ENCODE data around the gene RHBDF1. TPM values are rescaled to one million over a fixed set of nuclear protein-coding genes. Genes with fewer than 3 reads are reported as not detected.
A peak's percentile ranks its signal among the peaks of the same experiment; 100 is the strongest.
"Not testable (repeated sequence)": the region's sequence is repeated elsewhere in the genome, so short reads cannot be mapped to it uniquely, and the experiment has no call there.

RHBDF1 gene
- polyA plus RNA-seq, 6 donors from 2014 or later, result 0.08 TPM; not detected in 5

- peak; percentile 75 to 76 for ATAC-seq (ENCODE audit: low read depth in 2 of 2)
- H3K9me3 Mint-ChIP-seq, H3K27me3 Mint-ChIP-seq, H3K4me1 Mint-ChIP-seq, H3K36me3 Mint-ChIP-seq, H3K4me3 Mint-ChIP-seq, DNase-seq, H3K27ac Mint-ChIP-seq: not testable (repeated sequence)
Measured at GRCh38 chr16:25926-26348, 46.5 kb downstream of the RHBDF1 start.

- not testable (repeated sequence) for H3K4me3 Mint-ChIP-seq; H3K9me3 Mint-ChIP-seq; DNase-seq; H3K27ac Mint-ChIP-seq; H3K4me1 Mint-ChIP-seq; H3K36me3 Mint-ChIP-seq; ATAC-seq (ENCODE audit: low read depth in 2 of 2); H3K27me3 Mint-ChIP-seq
Measured at GRCh38 chr16:24151-24550, 48.3 kb downstream of the RHBDF1 start.

- not testable (repeated sequence) for H3K36me3 Mint-ChIP-seq
Measured at GRCh38 chr16:20886-21285, 51.5 kb downstream of the RHBDF1 start.

GRCh38 chr16:17062-17765, 55.2 kb downstream of the RHBDF1 start:
- H3K36me3 Mint-ChIP-seq, H3K27ac Mint-ChIP-seq: not testable (repeated sequence)

More at GRCh38 chr16:20886-21285, 51.5 kb downstream of the RHBDF1 start:
- H3K27ac Mint-ChIP-seq; H3K27me3 Mint-ChIP-seq; H3K4me3 Mint-ChIP-seq; H3K4me1 Mint-ChIP-seq; ATAC-seq (ENCODE audit: low read depth in 2 of 2); H3K9me3 Mint-ChIP-seq; DNase-seq: not testable (repeated sequence)

GRCh38 chr16:10772-11171, 61.7 kb downstream of the RHBDF1 start:
- H3K27me3 Mint-ChIP-seq, result not testable (repeated sequence)
- H3K4me3 Mint-ChIP-seq, result peak overlapping the region in 5 of 8 donors; percentile 45 to 77 (median 52)

More at GRCh38 chr16:17062-17765, 55.2 kb downstream of the RHBDF1 start:
- H3K9me3 Mint-ChIP-seq; H3K4me3 Mint-ChIP-seq; H3K27me3 Mint-ChIP-seq; DNase-seq; ATAC-seq (ENCODE audit: low read depth in 2 of 2); H3K4me1 Mint-ChIP-seq: not testable (repeated sequence)

GRCh38 chr16:9903-10665, 62.3 kb downstream of the RHBDF1 start:
- Mint-ChIP-seq H3K36me3 (no peaks in the 10 kb centered on the region), H3K27ac (peak overlapping the region in 1 of 6 donors; percentile 58), H3K4me1 (no peaks in the 10 kb centered on the region), H3K4me3 (peak overlapping the region; percentile 34 to 87 (median 60)), H3K27me3 (no peaks in the 10 kb centered on the region), H3K9me3 (no peaks in the 10 kb centered on the region)
- ATAC-seq (ENCODE audit: low read depth in 2 of 2), result peak; percentile 92
- DNase-seq, result no peak

More at GRCh38 chr16:10772-11171, 61.7 kb downstream of the RHBDF1 start:
- H3K4me1 Mint-ChIP-seq, H3K9me3 Mint-ChIP-seq, H3K36me3 Mint-ChIP-seq: not testable (repeated sequence)
- peak; percentile 32 to 65 for ATAC-seq (ENCODE audit: low read depth in 2 of 2)
- DNase-seq, result peak; percentile 89
- H3K27ac Mint-ChIP-seq, result peak overlapping the region in 2 of 6 donors; percentile 70 to 79

Other genes with a start within 250 kb of the RHBDF1 start
- gene POLR3K, start 19.0 kb downstream of the RHBDF1 start, polyA plus RNA-seq (ENCODE audit: low read depth in 6 of 6), result 10 to 100 TPM; 39.0 to 57.3 (median 52.7) TPM
- gene SNRNP25, start 18.8 kb downstream of the RHBDF1 start, polyA plus RNA-seq (ENCODE audit: low read depth in 6 of 6), result 100 to 1,000 TPM in 1 of 6 donors, 10 to 100 TPM in 5; 43.3 to 111 (median 67.2) TPM
- 100 to 1,000 TPM in 1 of 6 donors, 10 to 100 TPM in 5; 81.3 to 119 (median 84.6) TPM for gene MPG, start 5.6 kb upstream of the RHBDF1 start, polyA plus RNA-seq (ENCODE audit: low read depth in 6 of 6)
- gene NPRL3, start 66.0 kb upstream of the RHBDF1 start, polyA plus RNA-seq (ENCODE audit: low read depth in 6 of 6), result 10 to 100 TPM in 5 of 6 donors, 1 to 10 TPM in 1; 8.1 to 17.1 (median 11.2) TPM
- not detected for gene HBZ, start 80.0 kb upstream of the RHBDF1 start, polyA plus RNA-seq (ENCODE audit: low read depth in 6 of 6)
- gene HBM, start 93.3 kb upstream of the RHBDF1 start, polyA plus RNA-seq (ENCODE audit: low read depth in 6 of 6), result not detected
- gene HBA2, start 100.2 kb upstream of the RHBDF1 start, polyA plus RNA-seq (ENCODE audit: low read depth in 6 of 6), result 1,000 to 10,000 TPM in 2 of 6 donors, 100 to 1,000 TPM in 4; 184 to 1,142 (median 693) TPM
- 100 to 1,000 TPM in 3 of 6 donors, 10 to 100 TPM in 3; 42.8 to 256 (median 100) TPM for gene HBA1, start 104.0 kb upstream of the RHBDF1 start, polyA plus RNA-seq (ENCODE audit: low read depth in 6 of 6)
- gene HBQ1, start 107.8 kb upstream of the RHBDF1 start, polyA plus RNA-seq (ENCODE audit: low read depth in 6 of 6), result not detected
- gene LUC7L, start 156.8 kb upstream of the RHBDF1 start, polyA plus RNA-seq (ENCODE audit: low read depth in 6 of 6), result 10 to 100 TPM in 5 of 6 donors, 1 to 10 TPM in 1; 9.6 to 20.4 (median 12.8) TPM
- gene FAM234A, start 162.2 kb upstream of the RHBDF1 start, polyA plus RNA-seq (ENCODE audit: low read depth in 6 of 6), result 10 to 100 TPM; 19.3 to 28.7 (median 24.5) TPM
- gene RGS11, start 203.3 kb upstream of the RHBDF1 start, polyA plus RNA-seq (ENCODE audit: low read depth in 6 of 6), result under 1 TPM in 1 of 6 donors, not detected in 5; 0.14 TPM
- not detected for gene ARHGDIG, start 208.0 kb upstream of the RHBDF1 start, polyA plus RNA-seq (ENCODE audit: low read depth in 6 of 6)
- gene PDIA2, start 210.5 kb upstream of the RHBDF1 start, polyA plus RNA-seq (ENCODE audit: low read depth in 6 of 6), result not detected